NCI-H1417 (cell line): ENCODE data around the gene NCKAP5.
"Not testable (repeated sequence)": the region's sequence is repeated elsewhere in the genome, so short reads cannot be mapped to it uniquely, and the experiment has no call there.

ENCODE experiments used
- DNase-seq, 3 experiments: peaks; one replicate each; lab custom pipeline; 2025; lab: John Stamatoyannopoulos, UW

Gene NCKAP5

GRCh38 chr2:132809962-132810361, 758.3 kb downstream of the NCKAP5 start:
- DNase-seq, result not testable (repeated sequence)

- DNase-seq, result peak in 1 of 3 experiments; percentile 34
Observed at GRCh38 chr2:132804051-132804450, 764.2 kb downstream of the NCKAP5 start.

- DNase-seq, result no peak
Observed at GRCh38 chr2:132798341-132798740, 769.9 kb downstream of the NCKAP5 start.

GRCh38 chr2:132797556-132797955, 770.7 kb downstream of the NCKAP5 start:
- DNase-seq, result no peak

GRCh38 chr2:132797071-132797470, 771.2 kb downstream of the NCKAP5 start:
- DNase-seq, result no peak

GRCh38 chr2:132795220-132795619, 773.0 kb downstream of the NCKAP5 start:
- DNase-seq, result no peak

DNA sequence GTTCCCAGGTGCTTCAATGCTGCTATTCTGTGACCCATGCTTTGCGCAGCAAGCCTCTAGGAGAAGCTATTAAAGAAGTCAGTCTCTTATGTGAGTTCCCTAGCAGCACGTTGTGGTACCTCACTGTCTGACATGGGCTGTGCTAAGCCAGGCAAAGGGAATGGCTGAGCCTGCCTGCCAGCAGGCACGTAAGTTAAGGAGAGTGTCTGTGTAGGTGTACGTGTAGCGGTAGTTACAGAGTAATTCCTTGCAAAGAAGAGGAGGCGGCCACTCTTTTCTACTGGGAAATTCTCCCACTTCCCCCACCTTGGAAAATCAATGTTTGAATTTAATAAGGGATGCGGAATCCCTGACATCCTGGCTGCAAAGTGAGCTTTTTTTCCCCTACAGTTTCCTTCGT, 774.7 kb downstream of the NCKAP5 start:
- no peak for DNase-seq

GRCh38 chr2:132790207-132790785, 778.0 kb downstream of the NCKAP5 start:
- DNase-seq, result no peak

DNA sequence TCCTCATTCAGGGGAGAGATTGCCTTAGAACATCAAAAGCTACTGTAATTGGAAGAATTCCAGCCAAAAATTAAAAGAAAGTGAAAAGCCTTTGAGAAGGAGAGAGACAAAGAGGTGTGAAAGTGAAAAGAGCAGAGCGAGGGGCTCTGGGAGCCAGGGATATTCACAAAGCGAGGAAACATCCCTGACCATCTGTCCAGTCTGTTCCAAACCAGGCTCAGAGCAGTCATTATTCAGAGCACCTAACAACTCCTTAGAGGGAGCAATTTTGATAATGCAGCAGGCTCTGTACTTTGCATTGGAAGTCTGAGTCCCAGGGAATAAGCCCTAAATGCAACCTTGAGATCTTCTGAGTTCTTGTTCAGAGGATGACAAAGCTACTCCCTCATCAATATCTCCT, 779.2 kb downstream of the NCKAP5 start:
- DNase-seq, result no peak

- DNase-seq, result no peak
Observed at GRCh38 chr2:132788310-132788838, 779.9 kb downstream of the NCKAP5 start.

DNA sequence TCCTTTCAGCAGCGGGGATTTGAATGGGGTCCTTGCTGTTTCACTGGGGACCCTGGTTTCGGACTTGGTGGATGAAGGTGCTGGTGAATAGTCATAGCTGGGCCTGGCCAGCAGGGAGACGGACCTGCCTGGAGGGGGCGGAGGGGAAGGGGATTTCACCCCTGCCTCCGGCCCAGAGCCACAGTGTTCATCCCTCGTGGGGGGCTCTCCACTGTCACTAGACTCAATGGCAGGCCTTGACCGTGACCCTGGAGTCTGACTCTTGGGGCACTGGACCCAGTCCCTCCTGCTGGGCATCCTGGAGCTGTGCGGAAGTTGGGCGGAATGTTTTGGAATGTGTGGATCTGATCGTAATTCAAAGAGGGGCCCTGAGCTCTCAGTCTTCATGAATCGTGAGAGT, 784.4 kb downstream of the NCKAP5 start:
- DNase-seq, result no peak

DNA sequence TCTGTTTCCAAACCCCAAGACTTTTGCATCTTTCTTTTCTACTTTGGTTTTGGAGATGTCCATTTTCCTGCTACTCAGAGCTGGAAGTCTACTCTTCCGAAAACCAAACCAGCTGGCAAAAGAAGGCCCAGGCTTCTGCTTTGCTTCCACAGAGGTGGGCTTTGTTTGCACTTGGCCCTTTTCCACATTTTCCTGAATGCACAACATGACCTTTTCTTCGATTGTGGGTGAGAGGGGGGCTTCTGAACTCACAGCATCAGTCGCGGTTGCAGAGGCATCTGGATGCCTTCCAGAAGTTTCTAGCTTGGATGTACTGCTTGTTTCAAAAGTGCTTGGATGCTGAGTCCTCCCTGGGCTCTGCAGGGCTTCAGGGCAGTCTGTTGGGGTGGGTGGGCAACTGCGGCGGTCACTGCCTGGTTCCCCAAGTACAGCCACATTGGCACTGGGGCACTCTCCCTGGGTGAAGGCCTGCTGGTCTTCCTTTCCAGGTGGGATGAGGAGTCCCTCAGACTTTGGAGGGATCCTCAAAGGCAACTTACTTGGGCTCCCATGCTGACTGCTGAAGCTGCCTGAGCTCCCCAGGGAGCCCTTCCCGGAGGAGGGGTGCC, 786.0 kb downstream of the NCKAP5 start:
- no peak for DNase-seq

DNA sequence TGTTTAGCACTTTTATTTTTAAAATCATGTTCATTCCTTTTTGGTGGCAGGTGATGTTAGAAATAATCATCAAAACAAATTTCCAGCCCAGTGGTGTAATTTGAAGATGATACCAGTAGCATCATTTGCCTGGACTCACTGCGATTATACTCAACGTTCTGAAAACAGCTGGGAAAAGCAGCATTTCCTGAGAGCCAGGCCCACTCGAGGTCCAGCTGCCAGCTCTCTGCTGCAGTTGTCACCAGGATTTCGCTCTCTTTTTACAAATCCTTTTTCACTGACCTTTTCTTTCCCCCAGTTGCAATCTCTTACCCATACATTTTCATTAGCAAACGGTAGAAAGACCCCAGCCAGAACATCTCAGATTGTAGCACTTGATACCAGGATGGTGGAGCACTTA, 787.6 kb downstream of the NCKAP5 start:
- DNase-seq, result no peak

DNA sequence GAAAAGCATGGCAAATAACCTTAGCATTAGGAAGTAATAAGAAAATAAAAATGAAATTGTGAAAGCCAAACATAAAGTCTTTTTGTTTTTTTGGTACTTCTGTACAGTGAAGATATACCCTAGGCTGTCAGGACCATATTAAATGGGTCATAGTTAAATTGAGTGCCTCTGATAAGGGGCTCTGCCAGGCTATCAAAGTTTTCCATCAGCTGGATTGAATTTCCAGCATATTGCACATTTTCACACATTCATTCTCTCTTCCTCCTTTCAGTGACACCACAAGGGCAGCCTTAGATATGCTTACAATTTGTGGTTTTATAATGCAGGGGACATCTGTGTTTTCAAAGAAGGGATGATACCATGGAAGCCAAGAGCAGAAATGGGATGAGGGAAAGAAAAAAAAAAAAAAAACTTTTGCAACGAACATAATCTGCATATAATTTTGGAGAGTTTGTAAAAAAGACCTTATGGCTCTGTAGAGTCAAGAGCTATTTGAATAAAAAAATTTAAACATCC, 789.0 kb downstream of the NCKAP5 start:
- no peak for DNase-seq

DNA sequence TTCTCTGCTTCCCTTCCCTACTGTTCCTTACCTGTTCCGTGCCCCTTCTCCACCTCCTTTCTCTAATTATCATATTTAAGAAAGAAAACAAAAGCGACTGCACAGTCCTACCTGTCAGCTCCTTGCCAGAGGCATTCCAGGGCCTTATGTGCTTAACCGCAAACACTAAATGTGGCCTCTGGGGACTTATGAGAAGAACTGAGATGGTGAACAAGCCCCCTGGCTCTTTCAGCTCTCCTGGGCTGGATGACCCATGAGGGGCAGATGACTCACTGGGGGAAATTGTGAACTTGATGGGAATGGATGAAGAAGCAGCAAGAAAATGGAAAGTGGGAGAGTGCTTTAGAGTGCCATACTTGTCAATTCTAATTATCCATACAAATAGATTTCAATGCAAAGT, 792.0 kb downstream of the NCKAP5 start:
- DNase-seq, result no peak

DNA sequence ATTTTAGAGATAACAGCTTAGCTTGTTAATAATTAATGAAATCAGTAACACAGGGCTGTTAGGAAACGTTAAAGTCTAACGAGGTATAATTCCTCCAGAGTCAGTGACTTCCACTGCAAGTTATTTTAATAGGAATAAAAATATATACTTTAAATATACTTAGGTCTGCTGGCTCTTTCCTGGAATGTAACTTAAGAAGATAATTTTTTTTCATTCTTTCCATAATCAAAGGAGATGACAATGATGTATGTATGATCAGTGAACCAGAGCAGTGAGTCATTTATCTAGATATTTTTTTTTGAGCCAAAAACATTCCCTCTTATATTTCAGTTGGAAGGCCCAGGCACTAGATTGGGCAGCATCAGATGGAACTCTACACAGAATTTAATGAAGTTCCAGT, 794.1 kb downstream of the NCKAP5 start:
- no peak for DNase-seq

DNA sequence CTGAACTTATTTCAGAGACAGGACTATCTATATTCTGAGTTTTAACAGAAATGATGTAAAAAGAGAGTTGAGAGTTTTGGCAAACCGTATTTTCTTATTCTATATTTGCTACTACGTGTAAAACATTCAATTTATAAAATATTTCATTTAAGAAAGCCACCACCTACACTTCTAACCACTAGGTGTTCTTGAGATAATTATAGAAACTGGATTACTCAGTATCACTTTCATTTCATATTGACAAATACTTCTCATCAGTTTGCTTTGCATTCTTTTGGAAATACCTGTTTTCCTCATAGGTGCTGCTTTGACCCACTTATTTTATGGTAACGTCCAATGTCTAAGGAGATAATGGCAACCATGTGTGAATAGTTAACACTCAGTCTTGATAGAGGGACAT, 794.9 kb downstream of the NCKAP5 start:
- no peak for DNase-seq

DNA sequence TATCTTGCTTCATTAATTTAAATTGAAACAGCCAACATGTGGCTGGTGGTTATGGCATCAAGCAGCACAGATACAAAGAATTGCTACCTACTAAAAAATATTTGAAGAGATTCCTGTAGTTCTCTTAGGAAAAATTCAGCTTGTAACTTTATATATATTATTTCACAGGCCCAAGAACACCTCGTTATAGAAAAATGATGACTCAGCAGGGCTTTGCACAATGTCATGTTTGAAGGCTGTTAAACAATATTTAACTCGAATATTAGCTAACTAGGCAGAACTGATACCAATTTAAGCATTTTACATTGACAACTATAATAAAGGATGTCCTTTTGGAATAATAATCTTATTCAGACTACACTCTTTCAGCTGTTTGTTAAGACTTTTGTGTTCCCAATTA, 795.9 kb downstream of the NCKAP5 start:
- no peak for DNase-seq

DNA sequence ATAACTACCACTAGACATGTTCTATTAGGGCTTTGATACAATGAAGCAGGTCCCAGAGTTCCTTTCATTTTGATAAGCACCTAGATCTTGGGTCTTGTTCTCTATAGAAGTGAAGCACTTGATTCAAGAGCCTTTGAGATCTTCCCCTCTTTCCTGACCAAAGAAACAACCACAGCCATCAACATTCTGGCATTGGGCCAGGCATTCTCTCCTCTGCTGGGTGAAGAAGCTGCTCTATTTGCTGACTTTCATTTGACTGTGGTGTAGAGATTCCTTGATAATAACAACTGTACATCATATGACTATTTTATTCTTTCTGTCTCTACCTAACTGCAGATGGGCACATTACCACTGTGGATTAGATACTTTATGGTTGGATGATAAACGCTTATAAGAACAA, 801.7 kb downstream of the NCKAP5 start:
- DNase-seq, result peak in 1 of 3 experiments; percentile 80

GRCh38 chr2:132761437-132761836, 806.8 kb downstream of the NCKAP5 start:
- DNase-seq, result no peak

GRCh38 chr2:132760971-132761370, 807.3 kb downstream of the NCKAP5 start:
- no peak for DNase-seq

DNA sequence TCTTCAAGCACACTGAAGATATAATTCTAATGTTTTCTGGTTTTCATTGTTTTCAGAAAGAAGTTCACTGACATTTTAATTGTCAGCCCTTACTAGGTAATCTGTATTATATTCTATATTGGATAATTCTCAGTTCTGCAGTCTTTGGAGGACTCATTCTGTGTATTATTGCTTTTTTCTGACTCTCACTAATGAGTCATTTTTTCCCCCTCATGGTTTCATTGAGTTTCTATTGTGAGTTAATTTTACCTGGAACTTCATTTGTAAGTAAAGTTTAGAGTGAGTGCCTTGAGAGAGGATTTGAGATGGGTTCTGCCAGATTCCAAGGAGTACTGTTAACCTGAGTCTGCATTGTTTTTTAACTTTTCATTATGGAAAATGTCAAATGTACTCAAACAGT, 807.9 kb downstream of the NCKAP5 start:
- no peak for DNase-seq

- DNase-seq, result no peak
Observed at GRCh38 chr2:132758995-132759394, 809.3 kb downstream of the NCKAP5 start.

DNA sequence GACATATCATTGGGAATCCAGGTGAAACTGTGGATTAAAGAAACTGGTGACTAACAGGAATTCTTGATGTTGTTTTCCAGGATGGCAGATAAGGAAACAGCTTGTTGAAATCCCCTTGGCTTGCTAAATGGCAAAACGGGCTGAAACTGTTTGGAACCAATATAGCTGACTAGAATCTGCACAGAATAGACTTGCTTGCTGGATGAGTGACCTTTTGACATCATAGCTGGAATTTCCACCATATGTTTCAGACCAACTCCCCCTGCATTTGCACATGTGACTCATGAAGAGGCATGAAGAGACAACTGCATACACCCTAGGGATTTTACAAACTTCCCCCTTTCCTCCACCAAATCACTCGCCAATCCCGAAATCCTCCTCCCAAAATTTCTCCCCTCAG, 810.6 kb downstream of the NCKAP5 start:
- no peak for DNase-seq
